HG02840 (cell line): Measurements from ENCODE around the gene RPS6KC1.
"Not testable (repeated sequence)": the region's sequence is repeated elsewhere in the genome, so short reads cannot be mapped to it uniquely, and the experiment has no call there.

ENCODE experiments used
- ATAC-seq: cut with Tn5 transposase; IDR thresholded peaks from one replicate; pipeline ENCODE4 v1.9.1; 2021; ENCODE audit warnings: mild to moderate bottlenecking, moderate library complexity, moderate number of reproducible peaks; ENCODE audit not compliant: unreplicated experiment, low FRiP score

RPS6KC1 gene

DNA sequence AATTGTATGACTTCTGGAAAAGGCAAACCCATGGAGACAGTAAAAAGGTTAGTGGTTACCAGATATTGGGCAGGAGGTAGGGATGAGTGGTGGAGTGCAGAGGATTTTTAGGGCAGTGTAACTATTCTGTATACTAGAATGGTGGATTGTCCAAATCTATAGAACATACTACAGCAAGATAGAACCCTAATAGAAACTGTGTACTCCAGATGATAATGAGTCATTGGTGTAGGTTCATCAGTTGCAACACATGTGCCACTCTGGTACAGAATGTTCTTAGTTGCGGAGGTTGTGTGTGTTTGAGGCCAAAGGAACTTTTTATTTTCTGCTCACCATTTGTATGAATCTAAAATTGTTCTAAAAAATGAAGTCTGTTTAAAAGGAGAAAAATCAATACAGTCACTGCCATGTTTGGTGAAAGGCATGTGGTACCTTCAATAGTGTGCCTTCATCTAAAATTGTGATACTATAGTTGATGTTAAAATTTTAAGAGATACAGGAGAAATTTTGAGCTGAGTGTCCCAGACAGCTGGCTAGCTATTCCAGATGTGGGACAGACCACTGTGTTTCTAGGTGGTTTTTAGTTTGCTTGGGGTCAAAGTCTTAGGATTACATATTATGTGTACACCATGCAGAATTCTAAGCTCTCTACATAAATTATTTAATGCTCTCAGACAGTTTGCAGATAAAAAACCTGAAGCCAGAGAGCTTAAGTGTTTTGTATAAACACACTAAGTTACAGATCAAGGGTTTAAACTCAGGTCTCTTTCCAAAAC is 150.5 kb downstream of the RPS6KC1 start:
- ATAC-seq = no peak

DNA sequence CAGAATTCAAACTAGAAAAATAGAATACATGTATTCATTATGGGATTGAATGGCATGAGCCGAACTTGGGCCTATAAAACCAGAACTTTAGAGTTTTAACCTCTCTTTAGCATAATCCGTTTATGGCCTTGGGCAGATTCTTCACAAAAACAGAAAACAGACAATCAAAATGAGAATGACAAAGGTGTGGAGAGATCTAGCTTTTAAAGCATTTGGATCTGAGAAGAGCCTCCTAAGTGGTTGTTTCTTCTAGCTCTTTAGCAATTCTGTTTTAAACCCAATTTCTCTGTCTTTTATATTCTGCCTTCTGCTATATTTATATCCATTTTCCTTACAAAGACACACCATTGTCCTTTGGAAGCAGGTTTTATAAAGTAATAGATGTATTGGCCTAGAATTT is 160.2 kb downstream of the RPS6KC1 start:
- ATAC-seq = no peak

DNA sequence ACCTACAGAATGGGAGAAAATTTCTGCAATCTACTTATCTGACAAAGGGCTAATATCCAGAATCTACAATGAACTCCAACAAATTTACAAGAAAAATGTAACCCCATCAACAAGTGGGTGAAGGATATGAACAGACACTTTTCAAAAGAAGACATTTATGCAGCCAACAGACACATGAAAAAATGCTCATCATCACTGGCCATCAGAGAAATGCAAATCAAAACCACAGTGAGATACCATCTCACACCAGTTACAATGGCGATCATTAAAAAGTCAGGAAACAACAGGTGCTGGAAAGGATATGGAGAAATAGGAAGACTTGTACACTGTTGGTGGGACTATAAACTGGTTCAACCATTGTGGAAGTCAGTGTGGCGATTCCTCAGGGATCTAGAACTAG is 168.0 kb downstream of the RPS6KC1 start:
- not testable (repeated sequence) for ATAC-seq

DNA sequence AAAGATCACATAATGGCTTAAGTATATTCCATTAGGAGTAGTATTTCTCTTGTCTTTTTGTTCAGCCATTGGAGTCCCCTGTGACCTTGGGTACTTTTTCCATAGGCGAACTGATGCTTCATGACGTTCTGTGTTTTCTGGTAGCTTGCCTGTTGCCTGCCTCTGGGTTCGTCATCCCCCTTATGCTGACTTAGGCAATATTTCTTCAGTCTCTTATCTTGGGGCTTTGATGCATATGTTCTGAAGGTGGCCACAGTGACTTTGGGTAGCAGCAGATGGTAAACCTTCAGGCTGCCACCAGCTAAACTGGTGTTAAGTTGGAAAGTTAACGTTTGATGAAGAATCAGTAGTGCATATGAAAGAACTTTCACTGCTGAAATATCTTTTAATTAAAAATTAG is 170.2 kb downstream of the RPS6KC1 start:
- ATAC-seq = no peak

DNA sequence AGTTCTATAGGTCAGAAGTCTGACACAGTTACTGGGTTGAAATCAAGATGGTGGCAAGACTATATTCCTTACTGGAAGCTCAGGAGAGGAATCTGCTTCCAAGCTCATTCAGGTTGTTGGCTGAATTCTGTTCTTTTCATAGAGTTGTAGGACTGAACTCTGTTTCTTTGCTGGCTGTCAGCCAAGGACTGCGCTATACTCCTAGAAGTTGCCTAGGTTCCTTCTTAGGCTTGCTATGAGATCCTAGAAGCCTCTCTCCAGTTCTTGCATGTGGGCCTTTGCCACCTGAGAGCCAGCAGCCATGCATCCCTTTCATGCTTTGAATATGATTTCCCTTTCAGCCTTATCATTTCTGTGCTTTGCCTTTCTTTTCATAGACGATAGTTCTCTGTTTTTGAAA is 176.4 kb downstream of the RPS6KC1 start:
- no peak for ATAC-seq

DNA sequence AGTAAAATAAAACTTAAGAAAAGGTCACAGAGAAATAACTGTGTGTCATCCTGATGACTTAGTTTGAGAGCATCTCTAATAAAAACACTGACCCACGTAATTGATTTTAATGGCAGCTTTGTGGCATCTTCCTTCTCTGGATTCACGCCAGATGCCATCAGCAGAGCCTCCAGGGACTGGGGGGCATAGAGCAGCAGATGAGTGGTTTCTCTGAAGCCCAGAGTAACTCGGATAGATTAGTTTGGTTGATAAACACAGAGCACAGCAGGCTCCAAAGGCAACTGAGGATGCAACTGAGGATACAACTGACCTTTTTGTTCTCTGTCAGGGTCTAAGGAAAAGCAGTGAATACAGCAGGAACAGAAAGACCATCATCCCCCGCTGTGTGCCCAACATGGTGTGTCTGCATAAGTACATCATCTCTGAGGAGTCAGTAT is 180.8 kb downstream of the RPS6KC1 start:
- ATAC-seq = no peak

DNA sequence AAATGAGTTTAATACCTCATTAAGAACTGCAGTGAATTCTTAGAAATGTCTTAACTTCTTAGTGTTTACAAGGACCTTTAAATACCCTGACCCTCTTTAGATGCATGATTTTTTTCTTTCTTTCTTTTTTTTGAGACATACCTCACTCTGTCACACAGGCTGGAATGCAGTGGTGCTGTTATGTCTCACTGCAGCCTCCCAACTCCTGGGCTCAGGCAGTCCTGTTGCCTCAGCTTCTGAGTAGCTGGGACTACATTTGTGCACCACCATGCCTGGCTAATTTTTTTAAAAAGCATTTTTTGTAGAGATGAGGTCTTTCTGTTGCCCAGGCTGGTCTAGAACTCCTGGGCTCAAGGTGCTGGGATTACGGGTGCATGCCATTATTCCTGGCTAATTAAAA is 191.8 kb downstream of the RPS6KC1 start:
- no peak for ATAC-seq

DNA sequence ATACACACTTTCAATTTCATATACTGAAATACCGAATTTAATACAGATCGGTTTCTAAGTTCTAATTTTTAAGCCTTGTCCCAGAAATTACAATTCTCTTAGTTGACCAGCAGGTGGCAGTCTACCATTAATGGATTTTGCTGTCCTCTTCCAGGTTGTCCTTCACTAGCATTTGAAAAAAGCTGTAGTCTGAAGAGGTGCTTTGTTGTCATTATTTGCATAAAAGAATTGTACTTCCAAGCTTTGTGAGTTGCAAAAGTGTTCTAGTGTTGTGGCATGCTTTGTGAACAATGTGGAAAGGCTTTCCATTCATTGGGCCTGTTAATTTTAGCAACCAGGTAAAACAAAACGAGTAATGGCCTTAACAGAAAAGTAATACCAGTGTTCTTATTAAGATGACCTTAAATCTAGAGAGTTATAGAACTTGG is 193.6 kb downstream of the RPS6KC1 start:
- no peak for ATAC-seq

DNA sequence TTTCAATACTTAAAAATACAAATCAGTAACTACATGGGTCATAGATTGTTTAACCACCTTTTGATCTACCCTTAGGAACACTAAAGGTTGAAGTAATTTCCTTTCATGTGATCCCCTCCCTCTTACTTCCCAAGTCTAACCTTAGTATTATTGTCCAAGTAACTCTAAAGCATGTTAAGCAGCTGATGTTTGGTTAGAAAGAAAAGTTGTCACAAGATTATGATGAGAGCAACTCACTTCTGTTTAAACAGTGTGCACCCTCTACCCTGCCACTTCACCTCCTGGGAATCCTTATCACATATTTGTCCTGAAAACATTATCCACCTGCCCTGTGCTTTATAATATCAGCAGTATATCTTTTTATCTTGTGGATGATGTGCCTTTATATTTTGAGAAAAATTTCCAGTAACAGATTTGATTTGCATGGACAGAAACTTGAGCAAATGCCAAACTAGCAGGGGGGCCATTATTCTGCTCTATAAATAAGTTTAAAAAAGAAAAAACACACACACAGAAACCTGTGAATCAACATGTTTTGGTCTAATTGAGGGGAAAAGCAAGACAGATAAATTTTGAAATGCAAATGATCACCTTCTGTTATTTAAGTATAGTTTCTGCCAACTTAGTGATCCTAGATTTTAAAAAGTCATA is 194.3 kb downstream of the RPS6KC1 start:
- ATAC-seq = no peak

DNA sequence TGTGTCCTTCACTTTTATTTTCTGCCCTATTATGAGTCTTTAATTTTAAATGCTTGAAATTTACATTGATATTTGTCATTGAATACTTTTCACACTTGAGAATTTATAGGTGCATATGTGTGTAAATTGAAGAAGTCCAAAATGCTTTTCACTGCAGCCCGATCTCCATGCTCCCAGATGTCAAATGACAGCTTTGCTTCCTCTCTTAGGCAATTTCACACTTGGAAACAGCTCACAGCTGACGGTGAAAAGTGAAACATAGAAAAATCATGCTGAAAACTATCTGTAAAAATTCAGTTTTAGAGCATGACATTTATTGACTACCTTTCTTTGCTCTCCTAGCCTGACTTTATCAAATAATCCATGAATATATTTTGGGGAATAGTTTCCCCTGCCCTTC is 196.0 kb downstream of the RPS6KC1 start:
- no peak for ATAC-seq

DNA sequence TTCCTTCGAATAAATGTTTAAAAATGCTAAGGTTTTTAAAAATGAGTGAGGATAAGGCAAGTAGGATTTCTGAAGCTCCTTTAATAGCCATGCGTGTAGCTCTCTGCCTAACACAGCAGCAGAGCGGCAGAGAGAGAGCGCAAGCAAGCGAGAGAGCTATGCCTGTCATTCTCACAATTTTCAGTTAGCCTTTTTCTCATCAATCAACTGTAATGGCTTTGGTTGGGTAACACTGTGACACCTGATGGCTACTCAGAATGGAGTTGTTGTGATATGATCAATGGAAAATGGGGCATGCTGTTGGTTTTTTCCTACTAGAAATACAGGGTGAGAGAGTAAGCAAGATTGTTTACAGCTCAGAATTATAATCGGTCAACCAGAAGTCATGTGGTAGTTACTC is 198.4 kb downstream of the RPS6KC1 start:
- no peak for ATAC-seq

DNA sequence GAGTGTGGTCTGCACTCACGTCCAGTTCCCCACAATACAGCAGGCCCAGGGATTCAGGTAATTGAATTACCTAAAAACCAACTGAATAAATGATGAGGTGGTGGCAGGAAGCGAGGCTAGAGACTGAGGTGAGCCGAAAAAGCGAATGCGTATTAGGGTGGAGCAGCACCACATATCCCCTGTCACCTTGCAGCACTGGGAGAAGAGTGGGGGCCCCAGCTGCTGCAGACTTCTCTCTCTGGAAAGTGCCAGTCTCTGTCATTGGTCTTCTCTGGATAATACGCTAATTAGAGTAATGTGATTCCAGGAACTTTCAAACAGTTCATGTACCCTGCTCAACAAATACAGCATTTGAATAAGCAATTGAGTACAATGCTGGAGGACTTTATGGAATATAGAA is 199.0 kb downstream of the RPS6KC1 start:
- ATAC-seq = no peak

DNA sequence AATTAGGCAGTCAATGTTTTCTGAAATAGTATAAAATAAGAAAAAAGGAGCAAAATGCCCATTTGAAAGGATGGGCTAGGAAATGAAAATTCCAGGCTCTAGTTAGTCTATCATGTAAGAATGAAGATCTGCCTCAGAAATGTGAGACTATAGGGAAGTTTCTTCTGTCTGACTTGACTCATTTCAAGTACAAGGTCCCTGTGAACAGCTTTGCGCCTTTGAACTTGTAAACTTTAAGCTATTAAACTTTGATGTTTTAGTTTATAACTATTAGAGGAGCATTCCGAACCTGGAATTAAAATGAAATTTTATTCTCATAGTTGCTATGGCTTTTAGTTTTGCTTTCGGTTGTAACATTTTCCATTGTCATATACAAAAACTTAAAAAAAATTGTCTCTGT is 199.4 kb downstream of the RPS6KC1 start:
- no peak for ATAC-seq

DNA sequence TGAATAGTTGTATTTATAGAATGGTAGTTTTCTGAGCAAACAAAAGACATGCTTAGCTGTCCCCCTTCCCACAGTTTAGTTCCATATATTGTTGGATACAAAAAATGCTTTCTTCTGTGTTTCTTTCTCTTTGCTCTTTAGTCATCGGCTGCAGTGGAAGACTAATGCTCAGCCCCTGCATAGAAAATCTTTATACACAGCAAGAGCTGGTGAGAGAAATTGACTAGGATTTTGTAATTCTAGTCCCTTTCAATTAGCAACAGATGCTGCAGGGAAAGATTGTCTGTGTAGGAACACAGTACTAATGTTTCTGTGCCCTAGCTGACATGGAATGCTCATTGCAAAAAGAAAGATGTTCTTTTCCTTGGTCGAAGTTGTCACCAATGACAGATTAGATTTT is 200.9 kb downstream of the RPS6KC1 start:
- ATAC-seq = no peak

DNA sequence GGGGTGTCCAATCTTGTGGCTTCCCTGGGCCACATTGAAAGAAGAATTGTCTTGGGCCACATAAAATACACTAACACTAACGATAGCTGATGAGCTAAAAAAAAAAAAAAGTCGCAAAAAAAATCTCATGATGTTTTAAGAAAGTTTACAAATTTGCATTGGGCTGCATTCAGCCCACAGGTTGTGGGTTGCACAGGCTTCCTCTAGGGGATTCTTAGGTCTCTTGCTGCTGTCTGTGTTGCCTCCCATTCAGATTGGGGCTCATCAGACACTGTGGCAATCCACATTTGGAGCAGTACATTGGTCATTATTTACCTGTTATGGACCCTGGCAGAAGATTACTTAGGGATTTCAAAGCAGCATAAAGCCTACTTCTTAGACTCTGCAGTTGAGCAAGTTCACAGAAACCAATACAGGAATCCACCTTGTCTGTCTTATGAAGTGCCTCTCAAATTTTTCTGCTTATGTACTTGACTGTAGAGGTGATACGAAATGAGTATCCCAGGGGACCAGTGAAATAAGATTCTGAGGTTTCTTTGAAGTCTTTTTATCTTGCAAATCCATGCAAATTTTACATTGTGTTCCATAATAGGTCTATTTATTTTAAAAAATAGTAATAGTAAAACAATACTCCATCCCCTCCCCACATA is 205.5 kb downstream of the RPS6KC1 start:
- ATAC-seq = peak; percentile 88

DNA sequence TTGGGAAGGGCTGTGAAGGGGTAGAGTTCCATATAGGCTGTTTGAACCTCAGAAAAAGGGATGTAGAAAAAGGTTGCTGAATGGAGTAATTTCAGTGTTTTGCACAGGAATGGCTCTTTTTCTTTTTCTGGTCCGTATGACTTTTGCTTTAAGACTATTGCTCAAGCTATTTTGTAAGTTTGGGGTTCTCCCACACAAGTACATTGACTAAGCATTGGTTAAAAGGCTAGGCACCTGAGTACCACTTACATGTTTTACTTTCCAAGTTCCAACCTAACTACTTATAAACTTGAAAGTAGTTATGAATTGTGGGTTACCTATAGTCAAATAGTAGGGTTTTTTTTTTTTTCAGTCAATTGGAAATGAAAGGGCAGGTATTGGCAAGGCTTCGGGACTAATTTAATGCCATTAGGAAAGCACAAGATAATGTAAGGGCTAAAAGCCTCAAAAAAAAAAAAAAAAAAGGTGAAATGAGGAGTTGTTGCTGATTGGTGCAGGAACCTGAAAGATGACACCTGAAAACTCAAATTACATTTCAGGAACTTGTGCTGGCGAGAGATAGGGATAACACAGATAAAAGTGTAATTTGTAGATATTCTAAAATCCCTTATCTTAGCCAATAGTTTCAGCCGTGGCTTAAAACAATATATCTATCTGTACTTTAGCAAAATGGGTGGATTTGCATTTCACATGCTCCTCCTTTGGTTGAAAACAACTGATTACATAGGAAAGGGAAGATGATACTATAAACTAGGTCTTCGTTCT is 209.5 kb downstream of the RPS6KC1 start:
- ATAC-seq = no peak

DNA sequence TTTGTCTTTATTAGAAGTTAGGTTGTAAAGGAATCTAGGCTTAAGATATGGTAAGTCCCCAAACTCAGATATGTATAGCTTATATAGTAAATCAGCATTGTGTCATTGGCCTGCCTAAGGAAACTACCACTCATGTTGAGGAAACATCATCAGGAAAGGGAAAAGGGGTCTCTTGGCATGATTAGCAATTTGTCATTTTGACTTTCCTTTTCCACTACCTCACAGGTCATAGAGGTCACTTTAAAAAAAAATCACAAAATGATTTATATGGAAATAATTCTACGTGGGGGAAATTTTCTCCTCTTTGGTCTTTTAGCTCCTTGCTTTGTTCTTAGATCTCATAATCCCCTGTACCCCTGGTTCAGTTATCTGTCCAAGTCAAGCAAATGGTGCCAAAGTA is 213.5 kb downstream of the RPS6KC1 start:
- no peak for ATAC-seq

DNA sequence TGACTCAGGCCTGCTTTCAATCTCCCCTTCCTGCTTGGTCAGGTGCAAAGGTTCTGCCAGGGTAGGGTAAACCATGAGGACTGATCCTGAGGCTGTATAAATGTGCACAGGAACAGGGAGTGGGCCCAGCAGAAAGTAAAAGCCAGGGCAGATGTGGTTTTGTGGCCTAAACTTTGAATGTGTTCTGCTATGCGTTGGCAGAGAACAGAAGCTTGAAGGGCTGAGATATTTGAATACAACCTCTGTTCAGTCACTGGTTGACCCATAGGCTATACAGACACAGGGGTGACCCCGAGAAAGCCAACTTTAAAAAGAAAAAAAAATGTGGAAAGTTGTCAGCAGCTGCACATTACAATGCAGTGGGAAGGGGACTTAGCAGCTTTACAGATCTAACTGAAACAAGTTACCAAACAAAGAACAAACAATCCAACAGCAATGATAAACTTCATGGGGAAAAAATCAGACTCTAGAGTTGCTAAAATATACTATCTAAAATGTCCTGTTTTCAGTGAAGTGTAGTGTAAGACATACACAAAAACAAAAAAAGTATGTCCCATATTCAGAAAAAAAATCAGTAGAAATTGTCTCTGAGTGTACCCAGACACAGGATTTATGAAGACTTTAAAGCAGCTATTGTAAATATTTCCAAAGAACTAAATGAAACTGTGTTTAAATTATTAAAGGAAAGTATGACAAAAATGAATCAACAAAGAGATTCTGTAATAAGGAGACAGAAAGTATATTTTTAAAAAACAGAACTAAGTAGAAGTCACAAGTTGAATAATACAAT is 216.1 kb downstream of the RPS6KC1 start:
- ATAC-seq = no peak

DNA sequence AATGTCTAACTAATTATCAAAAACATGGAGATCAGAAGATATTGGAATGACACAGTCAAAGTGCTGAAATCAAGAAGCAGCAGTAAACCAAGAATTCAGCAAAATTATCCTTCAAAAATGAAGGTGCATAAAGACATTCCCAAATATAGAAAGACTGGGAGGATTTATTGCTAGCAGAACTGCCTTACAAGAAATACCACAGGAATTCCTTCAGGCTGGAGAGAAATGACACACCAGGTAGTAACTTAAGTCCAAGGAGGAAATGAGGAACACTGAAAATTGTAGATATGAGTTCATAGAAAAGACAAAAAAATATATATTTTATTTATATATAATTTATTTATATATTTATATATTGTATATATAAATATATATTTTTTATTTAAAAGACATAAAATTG is 217.2 kb downstream of the RPS6KC1 start:
- ATAC-seq = no peak

DNA sequence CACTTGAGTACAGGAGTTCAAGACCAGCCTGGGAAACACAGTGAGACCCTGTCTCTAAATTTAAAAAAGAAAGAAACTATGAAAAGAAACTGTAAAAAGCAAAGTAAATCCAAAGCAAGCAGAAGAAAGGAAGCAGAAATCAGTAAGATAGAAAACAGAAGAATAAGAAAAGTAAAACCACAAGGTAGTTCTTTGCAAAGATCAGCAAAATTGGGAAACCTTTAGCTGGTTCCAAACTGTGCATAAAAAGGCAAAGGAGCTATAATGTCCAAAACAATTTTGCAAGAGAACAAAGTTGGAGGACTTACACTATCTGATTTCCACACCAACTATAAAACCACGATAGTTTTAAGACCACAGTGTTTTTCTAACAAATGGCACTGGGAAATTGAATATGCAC is 218.8 kb downstream of the RPS6KC1 start:
- no peak for ATAC-seq
